ENCODE results near the gene SLC6A4.
"Not testable (repeated sequence)": the region's sequence is repeated elsewhere in the genome, so short reads cannot be mapped to it uniquely, and the experiment has no call there.

Gene SLC6A4

DNA sequence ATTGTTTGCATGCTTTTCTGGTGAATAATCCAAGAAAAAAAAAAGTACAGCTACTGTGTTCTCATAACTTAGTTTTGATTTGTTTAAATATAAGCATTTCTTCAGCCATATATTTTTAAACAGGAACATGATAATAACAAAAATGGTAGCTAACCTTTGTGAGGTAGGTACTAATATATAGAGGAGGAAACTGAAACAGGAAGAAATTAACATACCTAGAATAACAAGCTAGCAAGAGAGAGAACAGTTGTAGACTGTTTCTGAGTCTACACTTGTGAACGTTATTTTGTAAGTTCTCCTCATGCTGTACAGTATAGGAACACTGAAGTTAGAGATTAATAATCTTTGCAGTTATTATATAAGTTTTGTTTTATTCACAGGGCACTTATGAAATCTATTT lies 69.5 kb downstream of the SLC6A4 start:
- DNase-seq, result no peak

DNA sequence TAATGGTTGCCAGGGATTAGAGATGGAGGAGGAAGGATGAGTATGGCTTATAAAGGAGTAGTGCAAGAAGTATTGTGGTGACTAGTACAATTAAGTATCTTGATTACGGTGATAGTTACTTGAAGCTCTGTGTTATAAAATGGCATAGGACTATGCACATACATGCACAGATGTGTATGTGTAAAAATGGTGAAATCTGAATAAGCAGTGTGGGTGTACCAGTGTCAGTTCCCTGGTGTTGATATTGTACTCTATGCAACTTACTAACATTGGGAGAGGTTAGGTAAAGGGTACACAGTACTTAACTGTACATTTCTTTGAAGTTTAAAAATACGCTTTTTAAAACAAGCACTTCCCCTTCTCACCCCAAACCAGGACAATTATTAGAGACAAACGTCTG lies 70.3 kb downstream of the SLC6A4 start:
- DNase-seq, result no peak

DNA sequence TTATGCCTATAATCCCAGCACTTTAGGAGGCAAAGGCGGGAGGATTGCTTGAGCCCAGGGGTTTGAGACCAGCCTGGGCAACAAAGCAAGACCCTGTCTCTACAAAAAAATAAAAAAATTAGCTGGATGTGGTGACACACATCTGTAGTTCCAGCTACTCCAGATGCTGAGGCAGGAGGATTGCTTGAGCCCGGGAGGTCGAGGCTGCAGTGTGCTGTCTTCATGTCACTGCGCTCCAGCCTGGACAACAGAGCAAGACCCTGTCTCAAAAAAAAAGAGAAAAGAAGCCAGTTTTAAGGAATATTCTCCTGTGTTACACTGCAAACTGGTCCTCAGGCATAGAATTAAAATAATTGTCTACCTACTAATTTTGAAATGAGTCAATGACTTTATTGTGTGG lies 71.0 kb downstream of the SLC6A4 start:
- DNase-seq, result no peak

DNA sequence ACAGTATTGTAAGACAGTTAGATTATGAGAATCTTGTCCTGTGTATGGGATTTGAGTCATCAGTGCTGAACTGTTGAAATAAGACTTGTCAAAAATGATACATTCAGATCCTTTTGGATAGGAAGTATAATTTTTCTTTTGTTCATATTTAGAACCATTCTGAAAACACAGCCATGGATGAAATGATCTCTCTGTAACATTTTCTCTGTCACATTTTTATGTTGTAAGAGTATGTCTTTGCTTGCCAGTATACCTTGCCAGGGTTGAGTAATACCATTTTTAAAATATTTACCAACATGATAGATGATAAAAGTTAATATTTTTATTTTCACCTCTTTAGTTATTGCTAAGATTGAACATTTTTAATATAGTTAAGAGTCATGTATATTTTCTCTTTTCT lies 73.9 kb downstream of the SLC6A4 start:
- no peak for DNase-seq

DNA sequence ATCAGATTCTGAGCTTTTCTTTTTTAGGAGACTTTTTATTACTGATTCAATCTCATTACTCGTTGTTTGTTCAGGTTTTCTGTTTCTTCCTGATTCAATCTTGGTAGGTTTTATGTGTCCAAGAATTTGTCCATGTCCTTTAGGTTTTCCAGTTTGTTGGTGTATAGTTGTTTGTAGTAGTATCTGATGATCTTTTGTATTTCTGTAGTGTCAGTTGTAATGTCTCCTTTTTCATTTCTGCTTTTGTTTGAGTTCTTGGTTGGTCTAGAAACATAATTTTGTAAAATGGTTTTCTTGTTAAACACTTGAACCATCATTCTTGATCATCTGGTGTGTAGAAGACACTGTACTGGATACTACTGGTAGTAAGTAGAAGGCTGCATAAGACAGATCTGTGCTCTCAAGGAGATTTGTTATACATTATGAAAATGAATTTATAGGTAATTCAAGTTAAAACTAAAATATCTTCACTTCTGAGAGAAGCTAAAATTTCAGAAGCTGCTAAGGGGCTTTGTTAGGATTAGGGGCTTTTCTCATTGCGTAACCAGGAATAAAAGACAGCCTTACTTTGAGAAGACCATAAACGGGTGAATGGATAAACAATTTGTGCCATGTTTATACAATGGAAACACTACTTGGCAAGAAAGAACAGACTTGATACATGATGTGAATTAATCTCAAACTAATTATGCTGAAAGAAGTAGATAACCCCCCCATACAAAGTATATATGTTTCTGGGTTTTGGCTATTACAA lies 74.9 kb downstream of the SLC6A4 start:
- DNase-seq, result no peak

DNA sequence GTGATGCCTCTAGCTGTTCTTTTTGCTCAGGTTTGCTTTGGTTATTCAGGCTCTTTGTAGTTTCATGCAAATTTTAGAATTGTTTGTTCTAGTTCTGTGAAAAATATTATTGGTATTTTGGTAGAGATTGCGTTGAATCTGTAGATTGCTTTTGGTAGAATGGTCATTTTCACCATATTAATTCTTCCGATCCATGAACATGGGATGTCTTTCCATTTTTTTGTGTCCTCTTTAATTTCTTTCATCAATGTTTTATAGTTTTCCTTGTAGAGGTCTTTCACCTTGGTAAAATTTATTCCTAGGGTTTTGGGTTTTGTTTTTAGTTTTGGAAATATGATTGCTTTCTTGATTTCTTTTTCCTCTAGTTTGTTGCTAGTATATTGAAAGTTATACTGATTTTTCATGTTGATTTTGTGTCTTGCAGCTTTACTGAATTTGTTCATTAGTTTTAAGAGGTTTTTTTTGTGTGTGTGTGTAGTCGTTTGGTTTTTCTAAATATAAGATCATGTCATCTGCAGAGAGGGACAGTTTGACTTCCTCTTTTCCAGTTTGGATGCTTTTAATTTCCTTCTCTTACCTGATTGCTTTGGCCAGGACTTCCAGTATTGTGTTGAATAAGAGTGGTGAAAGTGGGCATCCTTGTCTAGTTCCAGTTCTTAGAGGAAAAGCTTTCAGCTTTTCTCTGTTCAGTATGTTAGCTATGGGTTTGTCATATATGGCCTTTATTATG lies 76.4 kb downstream of the SLC6A4 start:
- no peak for DNase-seq

DNA sequence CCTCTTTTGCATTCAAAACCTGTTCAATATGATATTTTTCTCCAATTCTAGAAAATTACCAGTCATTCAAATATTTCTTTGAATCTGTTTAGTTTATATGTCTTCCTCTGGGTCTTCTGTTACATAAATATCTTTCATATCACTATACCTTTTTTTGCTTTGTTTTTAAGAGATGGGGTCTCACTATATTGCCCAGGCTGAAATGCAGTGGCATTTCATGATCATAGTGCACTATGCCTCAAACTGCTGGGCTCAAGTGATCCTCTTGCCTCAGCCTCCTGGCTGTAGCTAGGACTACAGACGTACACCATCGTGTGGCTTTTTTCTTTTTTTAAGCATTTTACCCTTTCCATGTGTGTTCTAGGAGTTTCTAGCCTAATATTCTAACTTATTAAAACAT lies 80.1 kb downstream of the SLC6A4 start:
- DNase-seq, result no peak

DNA sequence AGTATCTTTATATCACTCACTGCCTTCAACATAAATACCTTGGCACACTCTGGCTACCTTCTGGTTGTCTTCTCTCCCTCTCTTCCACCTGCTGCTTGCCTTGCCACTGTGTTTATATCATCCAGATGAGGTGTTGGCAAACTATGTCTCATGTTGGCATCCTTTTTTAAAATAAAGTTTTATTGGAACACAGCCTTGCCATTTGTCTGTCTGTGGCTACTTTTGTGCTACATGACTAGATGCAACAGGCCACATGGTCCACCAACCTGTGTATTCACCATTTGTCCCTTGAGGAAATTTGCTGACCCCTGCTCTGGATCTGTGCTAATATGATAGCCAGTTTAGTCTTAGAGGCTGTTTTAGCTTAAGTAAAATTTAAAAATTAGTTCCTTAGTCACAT lies 82.0 kb downstream of the SLC6A4 start:
- no peak for DNase-seq

DNA sequence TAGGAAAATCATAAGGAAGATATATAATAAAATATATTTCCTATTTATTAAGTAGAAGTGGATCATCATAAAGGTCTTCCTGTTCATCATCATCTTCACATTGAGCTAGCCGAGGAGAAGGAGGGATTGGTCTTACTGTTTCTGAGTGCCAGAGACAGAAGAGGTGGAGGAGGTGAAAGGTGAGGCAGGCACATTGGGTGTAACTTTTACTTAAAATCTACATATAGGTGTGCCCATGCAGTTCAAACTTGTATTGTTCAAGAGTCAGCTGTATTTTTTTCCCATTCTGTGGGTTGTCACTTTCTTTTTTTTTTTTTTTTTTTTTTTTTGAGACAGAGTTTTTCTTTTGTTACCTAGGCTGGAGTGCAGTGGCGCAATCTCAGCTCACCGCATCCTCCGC lies 84.0 kb downstream of the SLC6A4 start:
- DNase-seq, result no peak

DNA sequence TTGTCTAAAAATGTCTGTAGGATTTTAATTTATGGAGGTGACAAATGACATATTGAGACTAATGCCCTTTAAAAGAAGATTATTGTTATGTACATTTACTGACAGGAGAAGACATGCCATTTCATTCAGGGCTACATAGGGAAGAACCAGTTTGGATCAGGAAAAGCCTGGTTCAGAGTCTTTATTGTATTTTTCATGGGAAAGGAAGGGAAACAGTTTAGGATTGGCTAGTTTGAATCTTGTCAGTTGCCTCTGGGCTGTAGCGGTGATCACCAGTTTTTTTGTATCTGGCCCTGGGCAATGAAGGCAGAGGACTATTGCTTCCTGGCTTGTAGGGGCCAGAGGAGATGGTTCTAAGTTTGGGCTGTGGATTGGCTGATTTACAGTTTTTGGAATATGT lies 87.1 kb downstream of the SLC6A4 start:
- DNase-seq, result no peak

DNA sequence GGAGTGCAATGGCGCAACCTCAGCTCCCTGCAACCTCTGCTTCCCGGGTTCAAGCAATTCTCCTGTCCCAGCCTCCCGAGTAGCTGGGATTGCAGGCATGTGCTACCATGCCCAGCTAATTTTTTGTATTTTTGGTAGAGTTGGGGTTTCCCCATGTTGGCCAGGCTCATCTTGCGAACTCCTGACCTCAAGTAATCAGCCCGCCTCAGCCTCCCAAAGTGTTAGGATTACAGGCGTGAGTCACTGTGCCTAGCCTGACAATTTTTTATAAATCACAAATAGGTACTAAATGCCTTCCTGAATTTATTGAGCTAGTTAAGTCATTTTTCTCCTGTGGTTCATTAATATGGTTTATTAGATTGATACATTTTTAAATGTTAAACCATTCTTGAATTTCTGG lies 87.6 kb downstream of the SLC6A4 start:
- not testable (repeated sequence) for DNase-seq
